CD4-positive, alpha-beta memory T cell (primary cell): ENCODE data around the gene CCDC6. TPM values are rescaled to one million over a fixed set of nuclear protein-coding genes. Genes with fewer than 3 reads are reported as not detected.
"Not testable (repeated sequence)": the region's sequence is repeated elsewhere in the genome, so short reads cannot be mapped to it uniquely, and the experiment has no call there.

ENCODE experiments used
- CTCF ChIA-PET: fragments of 350-600 bp; sonication (Branson Sonifier 250); formaldehyde crosslinking; loops from one replicate; lab custom pipeline; 2021; ENCODE audit warnings: inconsistent platforms; ENCODE audit not compliant: partially characterized antibody; lab: Charles Lee
- POLR2A ChIA-PET: fragments of 350-600 bp; sonication (Branson Sonifier 250); formaldehyde crosslinking; loops from one replicate; lab custom pipeline; 2021; ENCODE audit not compliant: partially characterized antibody; lab: Charles Lee
- DNase-seq, 5 donors: peaks; one replicate each; pipeline versions ENCODE4 v3.0.0 to v3.0.0-alpha.2; 2020 to 2022; ENCODE audit warnings: mixed read lengths in 1 of 5
- H3K27ac ChIP-seq: one replicate; pipeline ENCODE4 v1.7.0; 2013; ENCODE audit warnings: low read depth, low read length
- H3K27me3 ChIP-seq: 2 replicates; pipeline ENCODE4 v1.7.0; 2013; ENCODE audit warnings: mild to moderate bottlenecking, low read length, moderate library complexity; ENCODE audit not compliant: insufficient read depth
- H3K36me3 ChIP-seq: 2 replicates; pipeline ENCODE4 v1.7.0; 2013; ENCODE audit warnings: mild to moderate bottlenecking, low read length, moderate library complexity; ENCODE audit not compliant: insufficient read depth
- H3K4me1 ChIP-seq: 2 replicates; pipeline ENCODE4 v1.7.0; 2013; ENCODE audit warnings: mild to moderate bottlenecking, low read length, moderate library complexity; ENCODE audit not compliant: insufficient read depth
- H3K4me3 ChIP-seq, 2 donors: one replicate each; pipeline ENCODE4 v1.7.0; 2013; ENCODE audit warnings: low read length in 2 of 2, mild to moderate bottlenecking in 1 of 2
- H3K9me3 ChIP-seq, 2 donors: one replicate each; pipeline ENCODE4 v1.7.0; 2013; ENCODE audit warnings: low read length in 2 of 2, control low read depth in 1 of 2; ENCODE audit not compliant: control insufficient read depth in 1 of 2
- H3K27ac Mint-ChIP-seq, 7 donors: one replicate each; pipeline ENCODE4 v1.8.0; 2020 to 2021; ENCODE audit warnings: mixed read lengths in 7 of 7, mild to moderate bottlenecking in 6 of 7, inconsistent platforms in 3 of 7, moderate library complexity in 3 of 7
- H3K27me3 Mint-ChIP-seq, 2 donors: one replicate each; pipeline ENCODE4 v1.8.0; 2020 to 2021; ENCODE audit warnings: mixed read lengths in 2 of 2
- H3K36me3 Mint-ChIP-seq, 2 donors: one replicate each; pipeline ENCODE4 v1.8.0; 2020 to 2021; ENCODE audit warnings: mixed read lengths in 2 of 2, inconsistent platforms in 1 of 2, mild to moderate bottlenecking in 1 of 2
- H3K4me1 Mint-ChIP-seq, 4 donors: one replicate each; pipeline ENCODE4 v1.8.0; 2020 to 2021; ENCODE audit warnings: mixed read lengths in 4 of 4, mild to moderate bottlenecking in 1 of 4
- H3K4me3 Mint-ChIP-seq, 8 donors: one replicate each; pipeline ENCODE4 v1.8.0; 2020 to 2021; ENCODE audit warnings: mixed read lengths in 8 of 8, mild to moderate bottlenecking in 7 of 8, moderate library complexity in 6 of 8, inconsistent platforms in 3 of 8
- H3K9me3 Mint-ChIP-seq, 8 donors: one replicate each; pipeline ENCODE4 v1.8.0; 2020 to 2021; ENCODE audit warnings: mixed read lengths in 8 of 8, mild to moderate bottlenecking in 5 of 8, inconsistent platforms in 3 of 8, moderate library complexity in 1 of 8
- intact Hi-C: fragments of 100-400 bp; cut with micrococcal nuclease; formaldehyde crosslinking; loops from one replicate; pipeline ENCODE4 v1.15.1; 2023
- polyA plus RNA-seq, 2 donors: library from polyadenylated mRNA; unstranded; fragments of 300-500 nt; fragmentation: Illumina TruSeq; gene quantifications; one replicate each; pipeline ENCODE4 v1.2.3, GENCODE V29; 2021
- total RNA-seq, 2 experiments: library from RNA; stranded (reverse); gene quantifications; one replicate each; pipeline ENCODE4 v1.2.3, GENCODE V29; 2021

The CCDC6 gene
- total RNA-seq (10 to 100 TPM; 20.9 to 22.5 TPM), polyA plus RNA-seq (1 to 10 TPM; 4.4 to 6.1 TPM)

- Histone ChIP-seq H3K27me3 (no peaks in the 10 kb centered on the region), H3K9me3 (no peaks in the 10 kb centered on the region), H3K4me1 (peaks cover 56% of the 10 kb centered on the region), H3K36me3 (no peaks in the 10 kb centered on the region), H3K4me3 (peak within 1 kb of the TSS; percentile 80 to 81), H3K27ac (peak within 1 kb of the TSS; percentile 77)
- Mint-ChIP-seq H3K4me3 (peak within 1 kb of the TSS; percentile 93 to 98 (median 96)), H3K27me3 (no peaks in the 10 kb centered on the region), H3K36me3 (peaks cover 0 to 8% of the 10 kb centered on the region in 2 donors), H3K27ac (peak within 1 kb of the TSS; percentile 89 to 99 (median 96)), H3K9me3 (no peaks in the 10 kb centered on the region), H3K4me1 (peaks cover 46 to 61% (median 57%) of the 10 kb centered on the region in 4 donors)
- ChIA-PET CTCF (interaction anchor here (0.8 to 4.4 kb wide), 19 partner anchors 9 to 1845 kb away, joined by 3 to 20 read pairs (median 4); no protein-coding TSS in a partner anchor), POLR2A (interaction anchor here (0.7 to 1.7 kb wide), 15 partner anchors 9 to 1961 kb away, joined by 3 to 11 read pairs (median 4); partner anchors contain the start of gene IPMK)
- intact Hi-C loops: loop anchor here (1.0 to 5.0 kb wide), 8 partner anchors 26 to 1638 kb away; partner anchors contain the start of genes CDK1, CISD1 and TFAM
- DNase-seq: peak; percentile 91 to 93 (median 93)
These were observed at the start of gene CCDC6 for GRCh38 chr10:59906417-59907202. CCDC6 (minus strand) TSS chr10:59906556; CDS start chr10:59906424, 132 bp downstream.

GRCh38 chr10:59954296-59954695 is 47.9 kb upstream of the CCDC6 start:
- CTCF ChIA-PET: no interaction called here
- POLR2A ChIA-PET: no interaction called here
- no peaks in the 10 kb centered on the region for H3K4me1 ChIP-seq
- no peak overlapping the region for H3K4me3 Mint-ChIP-seq
- peaks cover 0 to 1% (median 0%) of the 10 kb centered on the region in 8 donors for H3K9me3 Mint-ChIP-seq
- no peaks in the 10 kb centered on the region for H3K36me3 ChIP-seq
- peaks cover 8% of the 10 kb centered on the region in 2 donors for H3K27me3 Mint-ChIP-seq
- H3K27me3 ChIP-seq: no peaks in the 10 kb centered on the region
- no peak for DNase-seq
- no peaks in the 10 kb centered on the region for H3K9me3 ChIP-seq
- no peak overlapping the region for H3K4me3 ChIP-seq
- intact Hi-C loops: no loop called here
- no peak overlapping the region for H3K27ac Mint-ChIP-seq
- H3K27ac ChIP-seq: no peak overlapping the region
- H3K36me3 Mint-ChIP-seq: no peaks in the 10 kb centered on the region
- H3K4me1 Mint-ChIP-seq: no peaks in the 10 kb centered on the region

GRCh38 chr10:59953711-59954110 is 47.4 kb upstream of the CCDC6 start:
- H3K9me3 Mint-ChIP-seq, intact Hi-C loops, H3K4me3 ChIP-seq, POLR2A ChIA-PET, DNase-seq, H3K27me3 Mint-ChIP-seq, CTCF ChIA-PET, H3K9me3 ChIP-seq, H3K36me3 Mint-ChIP-seq, H3K27ac Mint-ChIP-seq, H3K4me1 ChIP-seq, H3K4me1 Mint-ChIP-seq, H3K36me3 ChIP-seq, H3K4me3 Mint-ChIP-seq, H3K27ac ChIP-seq, H3K27me3 ChIP-seq: not testable (repeated sequence)

GRCh38 chr10:59950105-59950504 is 43.7 kb upstream of the CCDC6 start:
- Histone ChIP-seq H3K27ac (no peak overlapping the region), H3K36me3 (no peaks in the 10 kb centered on the region), H3K4me1 (no peaks in the 10 kb centered on the region), H3K9me3 (no peaks in the 10 kb centered on the region), H3K27me3 (no peaks in the 10 kb centered on the region), H3K4me3 (no peak overlapping the region)
- Mint-ChIP-seq H3K4me1 (no peaks in the 10 kb centered on the region), H3K9me3 (no peaks in the 10 kb centered on the region), H3K27me3 (peaks cover 9 to 13% of the 10 kb centered on the region in 2 donors), H3K27ac (no peak overlapping the region), H3K4me3 (no peak overlapping the region), H3K36me3 (no peaks in the 10 kb centered on the region)
- intact Hi-C loops: no loop called here
- ChIA-PET CTCF (no interaction called here), POLR2A (no interaction called here)
- DNase-seq: no peak

GRCh38 chr10:59949608-59950007 is 43.3 kb upstream of the CCDC6 start:
- no peaks in the 10 kb centered on the region for H3K9me3 ChIP-seq
- H3K36me3 Mint-ChIP-seq: no peaks in the 10 kb centered on the region
- CTCF ChIA-PET: no interaction called here
- H3K27ac Mint-ChIP-seq: no peak overlapping the region
- H3K27me3 ChIP-seq: no peaks in the 10 kb centered on the region
- no peaks in the 10 kb centered on the region for H3K9me3 Mint-ChIP-seq
- no peaks in the 10 kb centered on the region for H3K36me3 ChIP-seq
- intact Hi-C loops: no loop called here
- H3K4me1 ChIP-seq: no peaks in the 10 kb centered on the region
- H3K4me3 Mint-ChIP-seq: no peak overlapping the region
- no peak overlapping the region for H3K27ac ChIP-seq
- H3K4me1 Mint-ChIP-seq: no peaks in the 10 kb centered on the region
- peaks cover 11 to 13% of the 10 kb centered on the region in 2 donors for H3K27me3 Mint-ChIP-seq
- H3K4me3 ChIP-seq: no peak overlapping the region
- DNase-seq: no peak
- POLR2A ChIA-PET: no interaction called here

GRCh38 chr10:59945991-59946390 is 39.6 kb upstream of the CCDC6 start:
- H3K4me3 ChIP-seq: no peak overlapping the region
- POLR2A ChIA-PET: no interaction called here
- no peak for DNase-seq
- no peaks in the 10 kb centered on the region for H3K27me3 ChIP-seq
- H3K4me1 Mint-ChIP-seq: no peaks in the 10 kb centered on the region
- H3K27ac Mint-ChIP-seq: peak overlapping the region in 1 of 7 donors; percentile 45
- H3K4me3 Mint-ChIP-seq: no peak overlapping the region
- peaks cover 8 to 13% of the 10 kb centered on the region in 2 donors for H3K27me3 Mint-ChIP-seq
- CTCF ChIA-PET: no interaction called here
- H3K27ac ChIP-seq: no peak overlapping the region
- intact Hi-C loops: no loop called here
- no peaks in the 10 kb centered on the region for H3K36me3 Mint-ChIP-seq
- no peaks in the 10 kb centered on the region for H3K4me1 ChIP-seq
- H3K9me3 Mint-ChIP-seq: no peaks in the 10 kb centered on the region
- no peaks in the 10 kb centered on the region for H3K9me3 ChIP-seq
- no peaks in the 10 kb centered on the region for H3K36me3 ChIP-seq

GRCh38 chr10:59945590-59945989 is 39.2 kb upstream of the CCDC6 start:
- ChIA-PET CTCF (no interaction called here), POLR2A (no interaction called here)
- DNase-seq: no peak

More at GRCh38 chr10:59945590-59945989, 39.2 kb upstream of the CCDC6 start:
- Mint-ChIP-seq H3K4me3 (no peak overlapping the region), H3K4me1 (no peaks in the 10 kb centered on the region), H3K27me3 (peaks cover 8 to 13% of the 10 kb centered on the region in 2 donors), H3K27ac (no peak overlapping the region), H3K36me3 (no peaks in the 10 kb centered on the region), H3K9me3 (no peaks in the 10 kb centered on the region)
- Histone ChIP-seq H3K4me1 (no peaks in the 10 kb centered on the region), H3K27ac (no peak overlapping the region), H3K9me3 (no peaks in the 10 kb centered on the region), H3K4me3 (no peak overlapping the region), H3K27me3 (no peaks in the 10 kb centered on the region), H3K36me3 (no peaks in the 10 kb centered on the region)
- intact Hi-C loops: no loop called here
